BLaER1 treated with 17β-estradiol and CSF1 and Interleukin-3, amounts not matched to agents 10 nM and 100 nM (cell line): ENCODE measurements around the gene RNASEH2A.
A peak's percentile ranks its signal among the peaks of the same experiment; 100 is the strongest.
"Not testable (repeated sequence)": the region's sequence is repeated elsewhere in the genome, so short reads cannot be mapped to it uniquely, and the experiment has no call there.

Source experiments
- H3K27ac ChIP-seq, 11 experiments: shearing (Covaris generic); formaldehyde crosslinking; 2 replicates each; pipeline ENCODE4 v1.8.1; 2022
- H3K27me3 ChIP-seq, 11 experiments: shearing (Covaris generic); formaldehyde crosslinking; 2 replicates each; pipeline ENCODE4 v1.8.1; 2022
- H3K36me3 ChIP-seq, 11 experiments: shearing (Covaris generic); formaldehyde crosslinking; 2 replicates each; pipeline ENCODE4 v1.8.1; 2022
- H3K4me1 ChIP-seq, 10 experiments: shearing (Covaris generic); formaldehyde crosslinking; 2 replicates each; pipeline ENCODE4 v1.8.1; 2022
- H3K4me2 ChIP-seq, 11 experiments: shearing (Covaris generic); formaldehyde crosslinking; 2 replicates each; pipeline ENCODE4 v1.8.1; 2022
- H3K4me3 ChIP-seq, 10 experiments: shearing (Covaris generic); formaldehyde crosslinking; 2 replicates each; pipeline ENCODE4 v1.8.1; 2022
- H3K9ac ChIP-seq, 11 experiments: shearing (Covaris generic); formaldehyde crosslinking; 2 replicates each; pipeline ENCODE4 v1.8.1; 2022
- H3K9me3 ChIP-seq, 11 experiments: shearing (Covaris generic); formaldehyde crosslinking; replicated peaks in 1 of 11; 2 replicates each; pipeline ENCODE4 v1.8.1; 2022
- H4K20me1 ChIP-seq, 11 experiments: shearing (Covaris generic); formaldehyde crosslinking; 2 replicates each; pipeline ENCODE4 v1.8.1; 2022
- Cebpa-rat ChIP-seq, 11 experiments: shearing (Covaris generic); IDR thresholded peaks; 2 replicates each; pipeline ENCODE4 v1.8.1; 2022

Gene RNASEH2A

GRCh38 chr19:12843999-12844732 lies 37.8 kb downstream of the RNASEH2A start:
- Histone ChIP-seq H3K36me3 (no peaks in the 10 kb centered on the region), H3K4me1 (peaks cover 4 to 26% (median 17%) of the 10 kb centered on the region in 10 experiments; a peak in 16 of 20 replicates), H3K9ac (no peak overlapping the region; a peak in 1 of 22 replicates), H3K27ac (no peak overlapping the region), H4K20me1 (peaks cover 0 to 24% (median 0%) of the 10 kb centered on the region in 11 experiments; a peak in 5 of 22 replicates), H3K4me2 (no peak overlapping the region), H3K4me3 (no peak overlapping the region), H3K27me3 (peaks cover 45 to 80% (median 62%) of the 10 kb centered on the region in 11 experiments), H3K9me3 (peaks cover 0 to 5% (median 0%) of the 10 kb centered on the region in 11 experiments; a peak in 3 of 22 replicates)
- no peak for TF ChIP-seq Cebpa-rat (IDR thresholded peaks at IDR 0.05)

GRCh38 chr19:12846613-12847012 lies 40.2 kb downstream of the RNASEH2A start:
- H3K9me3 ChIP-seq, H3K27ac ChIP-seq, H3K9ac ChIP-seq, H4K20me1 ChIP-seq, H3K4me3 ChIP-seq, H3K36me3 ChIP-seq: not testable (repeated sequence)
- H3K27me3 ChIP-seq: peaks cover 21 to 55% (median 37%) of the 10 kb centered on the region in 11 experiments
- peaks cover under 1 to 13% (median 7%) of the 10 kb centered on the region in 10 experiments; a peak in 13 of 20 replicates for H3K4me1 ChIP-seq
- peak overlapping the region in 2 of 11 experiments; percentile 68 to 87; a peak in 3 of 22 replicates for H3K4me2 ChIP-seq

- H3K36me3 ChIP-seq: no peaks in the 10 kb centered on the region
- no peak overlapping the region for H3K27ac ChIP-seq
- H3K9ac ChIP-seq: peak overlapping the region in 8 of 11 experiments; percentile 1 to 56 (median 24); a peak in 8 of 22 replicates
- H3K4me1 ChIP-seq: peaks cover 0 to 13% (median 6%) of the 10 kb centered on the region in 10 experiments; a peak in 11 of 20 replicates
- TF ChIP-seq Cebpa-rat (IDR thresholded peaks at IDR 0.05): no peak
- H3K4me2 ChIP-seq: peak overlapping the region; percentile 60 to 94 (median 73)
- peak overlapping the region in 8 of 10 experiments; percentile 19 to 53 (median 44); a peak in 15 of 20 replicates for H3K4me3 ChIP-seq
- H3K27me3 ChIP-seq: peaks cover 18 to 47% (median 30%) of the 10 kb centered on the region in 11 experiments; a peak in 21 of 22 replicates
- H4K20me1 ChIP-seq: peaks cover 0 to 7% (median 0%) of the 10 kb centered on the region in 11 experiments; a peak in 1 of 22 replicates
- H3K9me3 ChIP-seq: no peaks in the 10 kb centered on the region
These were observed 41.1 kb downstream of the RNASEH2A start for GRCh38 chr19:12847159-12848139.

GRCh38 chr19:12856653-12857052 lies 50.3 kb downstream of the RNASEH2A start:
- no peak for TF ChIP-seq Cebpa-rat (IDR thresholded peaks at IDR 0.05)
- Histone ChIP-seq H4K20me1 (no peaks in the 10 kb centered on the region), H3K4me3 (no peak overlapping the region), H3K4me1 (no peaks in the 10 kb centered on the region), H3K27me3 (no peaks in the 10 kb centered on the region), H3K36me3 (no peaks in the 10 kb centered on the region), H3K4me2 (no peak overlapping the region), H3K9ac (no peak overlapping the region), H3K27ac (no peak overlapping the region), H3K9me3 (peaks cover 0 to 16% (median 8%) of the 10 kb centered on the region in 11 experiments; a peak in 8 of 22 replicates)

GRCh38 chr19:12858041-12858928 lies 51.9 kb downstream of the RNASEH2A start:
- no peaks in the 10 kb centered on the region for H3K27me3 ChIP-seq
- H3K36me3 ChIP-seq: no peaks in the 10 kb centered on the region
- H4K20me1 ChIP-seq: no peaks in the 10 kb centered on the region
- no peak overlapping the region for H3K4me3 ChIP-seq
- H3K4me2 ChIP-seq: no peak overlapping the region
- no peaks in the 10 kb centered on the region for H3K4me1 ChIP-seq
- peaks cover 0 to 16% (median 8%) of the 10 kb centered on the region in 11 experiments; a peak in 8 of 22 replicates for H3K9me3 ChIP-seq
- no peak overlapping the region for H3K9ac ChIP-seq
- TF ChIP-seq Cebpa-rat (IDR thresholded peaks at IDR 0.05): no peak
- no peak overlapping the region for H3K27ac ChIP-seq

- no peak overlapping the region for H3K4me3 ChIP-seq
- H3K4me1 ChIP-seq: no peaks in the 10 kb centered on the region
- no peaks in the 10 kb centered on the region for H3K27me3 ChIP-seq
- H3K9ac ChIP-seq: no peak overlapping the region
- H3K27ac ChIP-seq: no peak overlapping the region
- H3K4me2 ChIP-seq: no peak overlapping the region
- no peaks in the 10 kb centered on the region for H3K36me3 ChIP-seq
- TF ChIP-seq Cebpa-rat (IDR thresholded peaks at IDR 0.05): no peak
- H3K9me3 ChIP-seq: peaks cover 0 to 16% (median 8%) of the 10 kb centered on the region in 11 experiments; a peak in 8 of 22 replicates
- no peaks in the 10 kb centered on the region for H4K20me1 ChIP-seq
These were observed 53.2 kb downstream of the RNASEH2A start for GRCh38 chr19:12859546-12859945.
